GM06990 (cell line): ENCODE measurements around the gene ERVW-1.

Experiments
- DNase-seq: peaks from one replicate; pipeline ENCODE4 v3.0.0-alpha.2; 2011; ENCODE audit not compliant: insufficient read length; ENCODE audit errors: extremely low read depth
- H3K27me3 ChIP-seq: replicated peaks from 2 replicates; pipeline ENCODE4 v1.6.0; 2011; ENCODE audit warnings: low read length; ENCODE audit not compliant: control insufficient read depth, insufficient read depth
- H3K36me3 ChIP-seq: 2 replicates; pipeline ENCODE4 v1.5.1; 2011; ENCODE audit warnings: low read length; ENCODE audit not compliant: control insufficient read depth, insufficient read depth
- H3K4me3 ChIP-seq: replicated peaks from 2 replicates; pipeline ENCODE4 v1.5.1; 2011; ENCODE audit warnings: low read depth, mild to moderate bottlenecking, control low read depth, low read length
- TF ChIP-seq, protein P1 (sequence below): IDR thresholded peaks from 2 replicates; pipeline ENCODE4 v1.5.1; 2011; ENCODE audit warnings: low read length, control low read depth, mild to moderate bottlenecking, inconsistent platforms; ENCODE audit not compliant: insufficient read depth, poor library complexity, severe bottlenecking

ERVW-1 gene

DNA sequence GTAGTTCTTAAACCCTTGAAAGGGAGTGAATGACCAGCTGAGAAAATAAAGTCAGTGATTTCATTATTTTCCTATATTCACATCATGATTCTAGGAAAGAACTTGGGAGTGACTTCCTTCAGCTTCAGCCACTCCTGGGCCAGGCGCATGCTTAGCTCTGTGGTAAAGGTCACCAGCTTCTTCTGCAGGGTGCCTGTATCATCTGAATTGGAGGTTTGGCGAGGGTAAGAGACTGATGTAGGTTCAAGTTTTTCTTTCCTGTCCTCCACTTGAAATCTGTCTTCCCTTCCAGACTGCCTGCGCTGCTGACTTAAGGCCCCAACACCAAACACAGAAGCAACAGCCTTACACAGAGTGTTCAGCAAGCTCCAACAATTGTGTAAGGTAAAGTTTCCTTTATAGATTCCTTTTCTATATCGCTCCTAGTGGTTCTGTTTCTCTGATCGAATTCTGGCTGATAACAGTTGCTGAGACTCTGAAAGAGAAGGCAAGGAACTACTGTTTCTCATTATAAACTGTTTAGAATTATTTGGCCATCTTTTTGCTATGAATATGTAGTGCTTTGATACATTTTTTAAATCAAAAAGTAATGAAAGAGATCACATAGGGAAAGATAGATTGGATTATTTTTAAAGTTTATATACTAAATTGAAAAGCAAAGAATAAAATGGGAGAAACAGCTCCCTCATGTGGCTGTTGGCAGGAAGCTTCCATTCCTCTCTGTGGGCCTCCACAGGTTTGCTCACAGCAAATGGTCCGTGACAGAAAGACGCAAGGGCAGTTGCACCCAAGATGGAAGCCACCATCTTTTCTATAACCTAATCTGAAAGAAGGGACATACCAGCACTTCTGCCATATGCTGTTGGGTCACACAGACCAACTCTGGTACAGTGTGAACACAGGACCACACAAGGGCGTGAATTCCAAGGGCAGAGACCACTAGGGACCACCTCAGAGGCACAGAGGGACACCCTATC lies 16.4 kb downstream of the ERVW-1 start:
- TF ChIP-seq, protein P1, sequence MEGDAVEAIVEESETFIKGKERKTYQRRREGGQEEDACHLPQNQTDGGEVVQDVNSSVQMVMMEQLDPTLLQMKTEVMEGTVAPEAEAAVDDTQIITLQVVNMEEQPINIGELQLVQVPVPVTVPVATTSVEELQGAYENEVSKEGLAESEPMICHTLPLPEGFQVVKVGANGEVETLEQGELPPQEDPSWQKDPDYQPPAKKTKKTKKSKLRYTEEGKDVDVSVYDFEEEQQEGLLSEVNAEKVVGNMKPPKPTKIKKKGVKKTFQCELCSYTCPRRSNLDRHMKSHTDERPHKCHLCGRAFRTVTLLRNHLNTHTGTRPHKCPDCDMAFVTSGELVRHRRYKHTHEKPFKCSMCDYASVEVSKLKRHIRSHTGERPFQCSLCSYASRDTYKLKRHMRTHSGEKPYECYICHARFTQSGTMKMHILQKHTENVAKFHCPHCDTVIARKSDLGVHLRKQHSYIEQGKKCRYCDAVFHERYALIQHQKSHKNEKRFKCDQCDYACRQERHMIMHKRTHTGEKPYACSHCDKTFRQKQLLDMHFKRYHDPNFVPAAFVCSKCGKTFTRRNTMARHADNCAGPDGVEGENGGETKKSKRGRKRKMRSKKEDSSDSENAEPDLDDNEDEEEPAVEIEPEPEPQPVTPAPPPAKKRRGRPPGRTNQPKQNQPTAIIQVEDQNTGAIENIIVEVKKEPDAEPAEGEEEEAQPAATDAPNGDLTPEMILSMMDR = peak; percentile 80
- no peaks in the 10 kb centered on the region for H3K27me3 ChIP-seq
- peak; percentile 10 for DNase-seq
- H3K36me3 ChIP-seq = peaks cover 1% of the 10 kb centered on the region
- no peak overlapping the region for H3K4me3 ChIP-seq

DNA sequence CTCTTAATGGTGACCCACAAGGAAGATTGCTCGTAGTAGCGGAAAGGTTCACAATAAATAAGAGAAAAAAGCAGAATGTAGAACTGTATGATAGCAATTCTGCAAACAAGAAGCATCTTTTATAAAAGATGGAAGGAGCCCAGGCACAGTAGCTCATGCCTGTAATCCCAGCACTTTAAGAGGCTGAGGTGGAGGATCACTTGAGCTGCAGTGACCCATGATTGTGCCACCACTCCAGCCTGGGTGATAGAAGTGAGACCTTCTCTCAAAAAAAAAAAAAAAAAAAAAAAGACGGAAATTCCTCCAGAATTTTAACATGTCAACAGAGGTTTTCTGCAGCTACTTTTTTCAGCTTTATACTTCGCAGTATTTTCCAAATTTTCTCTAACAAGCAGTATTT lies 17.2 kb downstream of the ERVW-1 start:
- no peak for DNase-seq
- peaks cover 4% of the 10 kb centered on the region for H3K36me3 ChIP-seq
- H3K4me3 ChIP-seq = no peak overlapping the region
- TF ChIP-seq, protein P1 = no peak
- H3K27me3 ChIP-seq = no peaks in the 10 kb centered on the region

DNA sequence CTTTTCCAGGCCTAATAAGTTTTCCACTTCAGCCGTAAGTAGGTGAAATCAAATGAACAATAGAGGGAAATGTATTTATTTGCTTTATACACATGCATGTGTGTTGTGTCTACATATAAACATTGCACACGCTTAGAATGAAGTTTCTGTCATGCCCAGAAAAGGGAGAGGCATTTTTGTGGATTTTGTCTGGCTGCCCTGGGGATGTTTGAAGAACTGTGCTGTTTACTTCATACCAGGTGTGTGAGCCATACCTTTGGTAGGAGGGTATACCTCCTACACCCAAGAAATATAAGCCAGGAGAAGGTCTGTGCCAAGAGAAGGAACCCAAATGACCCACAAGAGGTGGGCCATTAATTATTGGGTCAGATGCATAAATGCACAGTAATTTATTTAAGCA lies 17.6 kb downstream of the ERVW-1 start:
- no peak for DNase-seq
- TF ChIP-seq, protein P1 = no peak

GRCh38 chr7:92456236-92456635 lies 21.5 kb downstream of the ERVW-1 start:
- TF ChIP-seq, protein P1 = no peak
- H3K4me3 ChIP-seq = no peak overlapping the region
- no peaks in the 10 kb centered on the region for H3K27me3 ChIP-seq
- DNase-seq = no peak
- peaks cover 12% of the 10 kb centered on the region for H3K36me3 ChIP-seq

More for the DNA sequence above, 17.6 kb downstream of the ERVW-1 start:
- Histone ChIP-seq H3K4me3 (no peak overlapping the region), H3K36me3 (peaks cover 4% of the 10 kb centered on the region), H3K27me3 (no peaks in the 10 kb centered on the region)

DNA sequence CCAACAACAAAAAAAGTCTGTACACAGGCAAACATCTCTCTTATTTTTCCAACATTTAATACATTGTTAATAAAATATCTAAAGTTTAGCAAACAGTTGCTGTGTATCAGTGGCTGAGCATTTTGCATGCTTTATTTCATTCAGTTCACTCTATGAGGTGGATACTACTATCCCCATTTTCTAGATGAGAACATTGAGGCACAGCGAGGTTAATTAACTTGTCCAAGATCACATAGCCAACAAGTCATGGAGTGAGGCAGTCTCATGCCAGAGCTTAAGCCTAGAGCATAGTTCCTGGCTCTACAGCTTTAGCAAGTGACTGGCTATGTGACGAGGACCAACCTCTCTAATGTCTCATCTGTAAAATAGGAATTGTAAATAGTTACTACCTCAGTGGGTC lies 26.1 kb downstream of the ERVW-1 start:
- no peaks in the 10 kb centered on the region for H3K27me3 ChIP-seq
- no peak overlapping the region for H3K4me3 ChIP-seq
- DNase-seq = no peak
- H3K36me3 ChIP-seq = peaks cover 12% of the 10 kb centered on the region
- TF ChIP-seq, protein P1 = no peak
